ENCODE results near the gene PTPRK.

DNA sequence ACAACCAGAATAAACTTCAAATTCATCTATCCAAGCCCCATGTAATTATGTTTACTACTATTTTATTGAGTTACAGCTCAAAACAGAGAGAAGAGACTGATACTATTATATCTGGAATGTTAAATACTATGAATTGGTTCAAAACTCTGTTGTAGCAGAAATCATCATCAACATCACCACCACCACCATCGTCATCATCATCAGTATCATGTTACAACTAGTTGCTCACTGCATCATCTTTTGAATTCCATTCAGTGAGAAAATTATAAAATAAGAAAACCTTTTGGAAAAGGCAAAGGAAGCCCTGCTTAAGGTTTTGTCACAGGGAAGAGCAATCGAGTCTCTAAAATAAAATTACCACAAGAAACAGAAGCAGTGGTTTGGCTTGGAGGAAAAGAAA is 583.3 kb downstream of the PTPRK start:
- no peak for TF ChIP-seq POLR2AphosphoS5 (IDR thresholded peaks at IDR 0.05)
- no peak for TF ChIP-seq EP300 (IDR thresholded peaks at IDR 0.05)
- no peak for TF ChIP-seq POLR2A (IDR thresholded peaks at IDR 0.05)
- TF ChIP-seq, protein P1, sequence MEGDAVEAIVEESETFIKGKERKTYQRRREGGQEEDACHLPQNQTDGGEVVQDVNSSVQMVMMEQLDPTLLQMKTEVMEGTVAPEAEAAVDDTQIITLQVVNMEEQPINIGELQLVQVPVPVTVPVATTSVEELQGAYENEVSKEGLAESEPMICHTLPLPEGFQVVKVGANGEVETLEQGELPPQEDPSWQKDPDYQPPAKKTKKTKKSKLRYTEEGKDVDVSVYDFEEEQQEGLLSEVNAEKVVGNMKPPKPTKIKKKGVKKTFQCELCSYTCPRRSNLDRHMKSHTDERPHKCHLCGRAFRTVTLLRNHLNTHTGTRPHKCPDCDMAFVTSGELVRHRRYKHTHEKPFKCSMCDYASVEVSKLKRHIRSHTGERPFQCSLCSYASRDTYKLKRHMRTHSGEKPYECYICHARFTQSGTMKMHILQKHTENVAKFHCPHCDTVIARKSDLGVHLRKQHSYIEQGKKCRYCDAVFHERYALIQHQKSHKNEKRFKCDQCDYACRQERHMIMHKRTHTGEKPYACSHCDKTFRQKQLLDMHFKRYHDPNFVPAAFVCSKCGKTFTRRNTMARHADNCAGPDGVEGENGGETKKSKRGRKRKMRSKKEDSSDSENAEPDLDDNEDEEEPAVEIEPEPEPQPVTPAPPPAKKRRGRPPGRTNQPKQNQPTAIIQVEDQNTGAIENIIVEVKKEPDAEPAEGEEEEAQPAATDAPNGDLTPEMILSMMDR (IDR thresholded peaks at IDR 0.05): no peak

All from sigmoid colon (tissue), 4 donors.